Nephron progenitor cell (in vitro differentiated cells): ENCODE data around the gene SEH1L.

Source experiments
- DNase-seq: peaks from one replicate; pipeline ENCODE4 v3.0.0; 2021
- H3K27ac Mint-ChIP-seq: 2 replicates; pipeline ENCODE4 v1.8.0; 2021; ENCODE audit warnings: mild to moderate bottlenecking, moderate library complexity, mixed read lengths
- H3K27me3 Mint-ChIP-seq: 2 replicates; pipeline ENCODE4 v1.8.0; 2021; ENCODE audit warnings: mild to moderate bottlenecking, low read depth, mixed read lengths; ENCODE audit not compliant: poor library complexity
- H3K36me3 Mint-ChIP-seq: 2 replicates; pipeline ENCODE4 v1.8.0; 2021; ENCODE audit warnings: low read depth, mixed read lengths
- H3K4me1 Mint-ChIP-seq: 2 replicates; pipeline ENCODE4 v1.8.0; 2021; ENCODE audit warnings: mixed read lengths
- H3K4me3 Mint-ChIP-seq: 2 replicates; pipeline ENCODE4 v1.8.0; 2021; ENCODE audit warnings: mild to moderate bottlenecking, moderate library complexity, mixed read lengths
- H3K9me3 Mint-ChIP-seq: 2 replicates; pipeline ENCODE4 v1.8.0; 2021; ENCODE audit warnings: mild to moderate bottlenecking, moderate library complexity, mixed read lengths
- TF ChIP-seq, protein P1 (sequence below): fragments of 200-600 bp; sonication (generic); IDR thresholded peaks from 2 replicates; pipeline ENCODE4 v1.5.0; 2021; ENCODE audit warnings: antibody characterized with exemption

Gene SEH1L

DNA sequence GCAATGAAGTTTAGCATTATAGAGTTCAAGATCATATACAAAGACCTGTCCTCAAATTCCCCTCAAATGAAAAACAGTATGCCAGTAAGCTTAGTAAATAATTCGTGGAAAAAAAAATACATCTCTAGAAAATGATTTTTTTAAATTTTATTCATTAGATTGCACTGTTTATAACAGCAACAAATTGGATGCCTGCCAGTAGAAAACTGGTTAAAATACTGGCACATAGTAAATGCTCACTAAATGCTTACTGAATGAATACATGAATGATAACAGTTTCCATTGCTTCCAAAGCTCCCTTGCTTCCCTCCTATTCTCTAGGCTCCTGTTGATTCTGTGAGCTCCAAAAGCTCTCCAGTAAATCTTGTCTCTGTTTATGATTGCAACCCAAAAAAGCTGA, 25.5 kb upstream of the SEH1L start:
- H3K27ac Mint-ChIP-seq: no peak overlapping the region
- TF ChIP-seq, protein P1, sequence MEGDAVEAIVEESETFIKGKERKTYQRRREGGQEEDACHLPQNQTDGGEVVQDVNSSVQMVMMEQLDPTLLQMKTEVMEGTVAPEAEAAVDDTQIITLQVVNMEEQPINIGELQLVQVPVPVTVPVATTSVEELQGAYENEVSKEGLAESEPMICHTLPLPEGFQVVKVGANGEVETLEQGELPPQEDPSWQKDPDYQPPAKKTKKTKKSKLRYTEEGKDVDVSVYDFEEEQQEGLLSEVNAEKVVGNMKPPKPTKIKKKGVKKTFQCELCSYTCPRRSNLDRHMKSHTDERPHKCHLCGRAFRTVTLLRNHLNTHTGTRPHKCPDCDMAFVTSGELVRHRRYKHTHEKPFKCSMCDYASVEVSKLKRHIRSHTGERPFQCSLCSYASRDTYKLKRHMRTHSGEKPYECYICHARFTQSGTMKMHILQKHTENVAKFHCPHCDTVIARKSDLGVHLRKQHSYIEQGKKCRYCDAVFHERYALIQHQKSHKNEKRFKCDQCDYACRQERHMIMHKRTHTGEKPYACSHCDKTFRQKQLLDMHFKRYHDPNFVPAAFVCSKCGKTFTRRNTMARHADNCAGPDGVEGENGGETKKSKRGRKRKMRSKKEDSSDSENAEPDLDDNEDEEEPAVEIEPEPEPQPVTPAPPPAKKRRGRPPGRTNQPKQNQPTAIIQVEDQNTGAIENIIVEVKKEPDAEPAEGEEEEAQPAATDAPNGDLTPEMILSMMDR: no peak

DNA sequence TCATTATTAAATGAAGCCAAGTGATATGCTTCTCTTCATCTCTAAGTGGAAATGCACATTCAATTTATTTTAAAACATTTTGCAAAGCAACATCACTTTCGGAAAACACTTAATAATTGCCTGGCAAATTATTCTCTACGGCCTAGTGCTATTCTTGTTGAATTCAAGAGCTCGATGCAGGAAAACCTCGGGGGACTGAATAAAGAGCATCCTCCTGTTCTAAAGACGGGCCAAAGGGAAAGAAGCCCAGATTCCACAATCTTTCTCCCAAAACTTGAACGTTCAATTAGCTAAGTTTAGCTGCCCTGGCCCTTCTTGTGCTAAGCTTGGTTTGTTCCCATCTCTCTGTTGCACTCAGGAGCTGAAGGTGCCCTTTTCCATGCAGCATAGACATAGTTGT, 23.2 kb upstream of the SEH1L start:
- H3K36me3 Mint-ChIP-seq: no peaks in the 10 kb centered on the region

More for the DNA sequence above, 25.5 kb upstream of the SEH1L start:
- Mint-ChIP-seq H3K36me3 (no peaks in the 10 kb centered on the region), H3K4me3 (no peak overlapping the region), H3K9me3 (no peaks in the 10 kb centered on the region), H3K4me1 (no peaks in the 10 kb centered on the region), H3K27me3 (peaks cover 4% of the 10 kb centered on the region)
- DNase-seq: no peak

DNA sequence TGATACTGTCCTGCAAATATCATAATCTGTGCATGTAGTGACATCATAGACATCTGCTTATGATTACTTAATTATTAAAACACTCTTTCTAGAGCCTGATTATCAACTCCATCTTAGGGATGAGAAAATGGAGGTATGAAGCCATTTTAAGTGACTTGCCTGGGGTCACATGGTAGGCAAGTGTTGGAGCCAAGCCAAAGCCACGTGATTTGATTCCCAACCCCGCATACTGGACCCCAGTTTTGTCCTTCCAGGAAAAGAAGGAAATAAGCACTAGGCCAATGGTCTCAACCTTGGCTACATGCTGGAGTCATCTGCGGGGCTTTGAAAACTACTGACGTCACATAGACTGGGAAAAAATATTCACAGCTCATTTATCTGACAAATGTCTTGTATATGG, 19.6 kb upstream of the SEH1L start:
- Mint-ChIP-seq H3K27ac (no peak overlapping the region), H3K36me3 (no peaks in the 10 kb centered on the region), H3K27me3 (no peaks in the 10 kb centered on the region), H3K4me1 (no peaks in the 10 kb centered on the region), H3K9me3 (no peaks in the 10 kb centered on the region), H3K4me3 (no peak overlapping the region)
- TF ChIP-seq, protein P1: no peak
- DNase-seq: no peak

More for the DNA sequence above, 23.2 kb upstream of the SEH1L start:
- Mint-ChIP-seq H3K27me3 (peaks cover 4% of the 10 kb centered on the region), H3K4me3 (no peak overlapping the region), H3K4me1 (no peaks in the 10 kb centered on the region), H3K9me3 (no peaks in the 10 kb centered on the region), H3K27ac (no peak overlapping the region)
- DNase-seq: no peak
- TF ChIP-seq, protein P1: no peak

DNA sequence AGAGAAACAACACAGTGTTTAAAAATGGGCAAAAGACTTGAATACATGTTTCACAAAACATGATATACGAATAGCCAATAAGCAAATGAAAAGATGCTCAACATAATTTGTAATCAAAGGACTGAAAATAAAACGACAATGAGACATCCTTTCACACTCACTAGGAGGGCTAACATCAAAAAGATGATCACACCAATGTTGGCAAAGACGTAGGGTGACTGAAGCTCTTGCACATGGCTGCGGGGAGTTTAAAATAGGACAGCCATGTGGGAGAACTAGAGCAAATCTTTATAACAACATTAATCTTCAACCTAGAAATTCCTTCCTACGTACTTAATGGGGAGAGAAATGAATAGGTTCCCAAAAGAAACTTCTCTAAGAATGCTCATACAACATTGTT, 19.2 kb upstream of the SEH1L start:
- no peaks in the 10 kb centered on the region for H3K4me1 Mint-ChIP-seq
- no peaks in the 10 kb centered on the region for H3K27me3 Mint-ChIP-seq
- no peak overlapping the region for H3K4me3 Mint-ChIP-seq
- DNase-seq: no peak
- no peak overlapping the region for H3K27ac Mint-ChIP-seq
- H3K36me3 Mint-ChIP-seq: no peaks in the 10 kb centered on the region
- no peaks in the 10 kb centered on the region for H3K9me3 Mint-ChIP-seq
- TF ChIP-seq, protein P1: no peak

DNA sequence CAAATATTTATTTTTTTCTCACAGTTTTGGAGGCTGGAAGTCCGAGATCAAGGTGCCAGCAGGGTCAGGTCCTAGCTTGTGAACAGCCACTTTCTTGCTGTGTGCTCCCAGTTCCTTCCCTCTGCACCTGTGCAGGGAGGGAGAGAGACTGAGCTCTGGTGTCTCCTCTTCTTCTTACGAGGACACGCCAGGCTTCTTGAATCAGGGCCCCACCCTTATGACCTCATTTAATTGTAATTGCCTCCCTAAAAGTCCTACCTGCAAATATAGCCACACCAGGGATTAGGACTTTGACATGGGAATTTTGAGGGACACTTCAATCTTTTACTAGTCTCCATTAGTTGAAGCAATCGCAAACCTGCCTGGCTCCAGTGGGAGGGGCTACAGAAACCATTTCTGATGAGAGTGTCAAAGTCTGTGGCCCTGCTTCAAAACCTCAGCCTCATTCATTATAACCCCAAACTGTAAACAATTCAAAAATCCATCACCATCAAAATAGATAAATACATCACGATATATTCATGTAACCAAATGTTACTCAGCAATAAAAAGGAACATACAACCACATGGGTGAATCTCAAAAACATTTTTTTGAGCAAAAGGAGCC, 18.2 kb upstream of the SEH1L start:
- DNase-seq: no peak

DNA sequence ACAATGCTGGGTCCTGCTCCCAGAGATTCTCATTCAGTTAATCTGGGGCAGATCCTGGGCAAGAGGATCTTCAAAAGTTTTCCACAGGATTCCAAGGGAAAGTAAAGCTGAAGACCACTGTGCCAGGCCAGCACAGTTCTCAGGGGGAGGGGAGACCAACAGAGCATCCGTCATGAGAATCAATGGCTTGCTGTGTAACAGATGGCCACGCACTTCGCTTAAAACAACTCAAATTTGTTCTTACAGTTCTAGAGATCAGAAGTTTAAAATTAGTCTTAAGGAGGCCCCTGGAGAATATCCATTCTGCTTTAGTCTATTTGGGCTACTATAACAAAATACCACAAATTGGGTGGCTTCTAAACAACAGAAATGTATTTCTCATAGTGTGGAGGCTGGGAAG, 17.4 kb upstream of the SEH1L start:
- H3K4me3 Mint-ChIP-seq: no peak overlapping the region
- DNase-seq: no peak
- no peaks in the 10 kb centered on the region for H3K27me3 Mint-ChIP-seq
- H3K36me3 Mint-ChIP-seq: no peaks in the 10 kb centered on the region
- no peaks in the 10 kb centered on the region for H3K9me3 Mint-ChIP-seq
- TF ChIP-seq, protein P1: no peak
- peaks cover 5% of the 10 kb centered on the region for H3K4me1 Mint-ChIP-seq
- H3K27ac Mint-ChIP-seq: peak overlapping the region; percentile 51

More for the DNA sequence above, 18.2 kb upstream of the SEH1L start:
- Mint-ChIP-seq H3K27me3 (no peaks in the 10 kb centered on the region), H3K4me1 (peaks cover 3% of the 10 kb centered on the region), H3K9me3 (no peaks in the 10 kb centered on the region), H3K36me3 (no peaks in the 10 kb centered on the region), H3K4me3 (no peak overlapping the region), H3K27ac (no peak overlapping the region)
- TF ChIP-seq, protein P1: no peak
